Measurements from ENCODE around the gene PRKCH. TPM values are rescaled to one million over a fixed set of nuclear protein-coding genes. Genes with fewer than 3 reads are reported as not detected.

PRKCH gene
- total and polyA plus RNA-seq, 2 donors (not counting 3 experiments of a cell fraction or from before 2014, with no cell fraction given): 97.7 to 103 TPM

GRCh38 chr14:61582815-61583214 is 261.4 kb downstream of the PRKCH start:
- no peaks in the 10 kb centered on the region for H3K79me2 ChIP-seq (ENCODE audit: control insufficient read depth, insufficient read depth, low read length)
- no peak for DNase-seq (ENCODE audit: low read depth, low spot score)
- peaks cover 17% of the 10 kb centered on the region for H3K4me1 ChIP-seq (ENCODE audit: control insufficient read depth, extremely low read depth, insufficient read depth, low read length)
- FAIRE-seq: no peak
- H4K20me1 ChIP-seq (replicated peaks; ENCODE audit: control insufficient read depth, extremely low read depth, insufficient read depth, low read length): no peaks in the 10 kb centered on the region
- no TSS peak for BruUV-seq (replicated peaks)
- dilution Hi-C loops (cut with MboI; ENCODE audit: extremely low pct_ligation_motif_present, low sequenced_read_pairs) (no loop called here), intact Hi-C loops (cut with micrococcal nuclease) (no loop called here)
- TF ChIP-seq MAX (IDR thresholded peaks at IDR 0.05; ENCODE audit: insufficient read depth, insufficient read length): no peak
- TF ChIP-seq POLR2AphosphoS5 (IDR thresholded peaks at IDR 0.05; ENCODE audit: insufficient read depth, low read depth, low read length): no peak
- TF ChIP-seq CTCF (IDR thresholded peaks at IDR 0.05; ENCODE audit: extremely low read depth in 1 of 2, insufficient read depth in 1 of 2, low read depth in 1 of 2, low read length in 2 of 2): no peak
- no peak overlapping the region for H3K9ac ChIP-seq (replicated peaks; ENCODE audit: extremely low read depth, insufficient read depth, low read length)
- H3K4me3 ChIP-seq (replicated peaks in 1 of 3; ENCODE audit: insufficient read depth in 1 of 3, low read depth in 1 of 3, low read length in 3 of 3): no peak overlapping the region
- ChIA-PET CTCF (interaction anchor here (1.1 kb wide), 1 partner anchor 13 kb away, joined by 4 read pairs; no protein-coding TSS in a partner anchor), POLR2A (no interaction called here)
- H2AFZ ChIP-seq (ENCODE audit: low read depth, low read length): no peak overlapping the region
- H3K27me3 ChIP-seq (ENCODE audit: control insufficient read depth in 2 of 2, insufficient read depth in 2 of 2, low read length in 2 of 2): no peaks in the 10 kb centered on the region
- H3K9me3 ChIP-seq (replicated peaks; ENCODE audit: control insufficient read depth, insufficient read depth, low read length): no peaks in the 10 kb centered on the region
- no peaks in the 10 kb centered on the region for H3K36me3 ChIP-seq (ENCODE audit: control insufficient read depth in 2 of 2, extremely low read depth in 1 of 2, insufficient read depth in 2 of 2, low read length in 2 of 2)
- no peak overlapping the region for H3K27ac ChIP-seq (ENCODE audit: insufficient read depth, low read depth, low read length)
- H3K4me2 ChIP-seq (ENCODE audit: insufficient read depth, low read length): no peak overlapping the region
- no peaks in the 10 kb centered on the region for H3K9me1 ChIP-seq (replicated peaks; ENCODE audit: control insufficient read depth, extremely low read depth, insufficient read depth, low read length)

GRCh38 chr14:61584331-61584741 is 263.0 kb downstream of the PRKCH start:
- Histone ChIP-seq H3K27me3 (ENCODE audit: control insufficient read depth in 2 of 2, insufficient read depth in 2 of 2, low read length in 2 of 2) (no peaks in the 10 kb centered on the region), H3K4me3 (replicated peaks in 1 of 3; ENCODE audit: insufficient read depth in 1 of 3, low read depth in 1 of 3, low read length in 3 of 3) (no peak overlapping the region), H3K4me2 (ENCODE audit: insufficient read depth, low read length) (no peak overlapping the region), H3K9me3 (replicated peaks; ENCODE audit: control insufficient read depth, insufficient read depth, low read length) (no peaks in the 10 kb centered on the region), H3K27ac (ENCODE audit: insufficient read depth, low read depth, low read length) (no peak overlapping the region), H3K4me1 (ENCODE audit: control insufficient read depth, extremely low read depth, insufficient read depth, low read length) (peaks cover 17% of the 10 kb centered on the region), H3K36me3 (ENCODE audit: control insufficient read depth in 2 of 2, extremely low read depth in 1 of 2, insufficient read depth in 2 of 2, low read length in 2 of 2) (no peaks in the 10 kb centered on the region), H2AFZ (ENCODE audit: low read depth, low read length) (no peak overlapping the region), H3K9me1 (replicated peaks; ENCODE audit: control insufficient read depth, extremely low read depth, insufficient read depth, low read length) (no peaks in the 10 kb centered on the region), H4K20me1 (replicated peaks; ENCODE audit: control insufficient read depth, extremely low read depth, insufficient read depth, low read length) (no peaks in the 10 kb centered on the region), H3K79me2 (ENCODE audit: control insufficient read depth, insufficient read depth, low read length) (no peaks in the 10 kb centered on the region), H3K9ac (replicated peaks; ENCODE audit: extremely low read depth, insufficient read depth, low read length) (no peak overlapping the region)
- DNase-seq (ENCODE audit: low read depth, low spot score) (no peak), FAIRE-seq (no peak)
- TF ChIP-seq FOS (IDR thresholded peaks at IDR 0.05; ENCODE audit: borderline replicate concordance, insufficient read depth, low read length) (no peak), MYC (IDR thresholded peaks at IDR 0.05; ENCODE audit: low read depth, low read length) (no peak), MAX (IDR thresholded peaks at IDR 0.05; ENCODE audit: insufficient read depth, insufficient read length) (no peak), POLR2AphosphoS5 (IDR thresholded peaks at IDR 0.05; ENCODE audit: insufficient read depth, low read depth, low read length) (no peak), CTCF (IDR thresholded peaks at IDR 0.05; ENCODE audit: extremely low read depth in 1 of 2, insufficient read depth in 1 of 2, low read depth in 1 of 2, low read length in 2 of 2) (no peak), JUN (IDR thresholded peaks at IDR 0.05; ENCODE audit: borderline replicate concordance, insufficient read depth, insufficient read length, low read depth) (no peak), EZH2 (IDR thresholded peaks at IDR 0.05; ENCODE audit: borderline replicate concordance, low read depth, low read length, severe bottlenecking) (no peak), POLR2A (IDR thresholded peaks at IDR 0.05; ENCODE audit: low read depth, low read length) (no peak)
- dilution Hi-C loops (cut with MboI; ENCODE audit: extremely low pct_ligation_motif_present, low sequenced_read_pairs): no loop called here
- BruUV-seq (replicated peaks): no TSS peak
- ChIA-PET POLR2A (no interaction called here), CTCF (no interaction called here)
- intact Hi-C loops (cut with micrococcal nuclease): no loop called here
